K562 (cell line): Measurements from ENCODE around the gene OR51G2. TPM values are rescaled to one million over a fixed set of nuclear protein-coding genes. Genes with fewer than 3 reads are reported as not detected.

Experiments used
- ATAC-seq: fragments of 200-7000 bp; cut with Tn5 transposase; 3 replicates; pipeline ENCODE4 v1.9.1; 2020; ENCODE audit warnings: moderate library complexity
- BruUV-seq: library from RNA; stranded (reverse); fragments of 400-500 nt; replicated peaks from 2 replicates; lab custom pipeline; 2021; lab: Mats Ljungman, UMichigan
- CTCF ChIA-PET: fragments of 300-600 bp; formaldehyde crosslinking; extraction: SDS; loops from one replicate; lab custom pipeline; 2021; ENCODE audit warnings: low intra/inter-chr PET ratio; lab: Yijun Ruan, JAX
- POLR2A ChIA-PET: fragments of 300-600, 350-650 bp; sonication (Branson Sonifier 250); formaldehyde crosslinking; extraction: SDS; loops from one replicate; lab custom pipeline; 2021; ENCODE audit warnings: antibody characterized with exemption, inconsistent platforms; lab: Yijun Ruan, JAX
- DNase-seq, 4 experiments: peaks; one replicate each; pipeline versions ENCODE4 v3.0.0 to v3.0.0-alpha.2; 2011 to 2018; ENCODE audit warnings: low spot score in 3 of 4, mixed read lengths in 3 of 4; ENCODE audit errors: extremely low read depth in 1 of 4
- FAIRE-seq: peaks from 2 replicates; lab custom pipeline; 2011; peaks lifted over from hg19 to GRCh38; lab: Jason Lieb, UNC
- H2AFZ ChIP-seq: 2 replicates; pipeline ENCODE4 v1.6.0; 2011; ENCODE audit warnings: low read depth, low read length, control low read depth, inconsistent platforms
- H3K27ac ChIP-seq: fragments of 200-600 bp; 3 replicates; pipeline ENCODE4 v1.8.0; 2011; ENCODE audit warnings: low read depth, mild to moderate bottlenecking, control low read depth, inconsistent platforms, low read length, moderate library complexity, mixed read lengths; ENCODE audit errors: extremely low read depth
- H3K27me3 ChIP-seq, 2 experiments: fragments of 300-600 bp in 1 of 2; 2 replicates in 1 of 2; 3 replicates in 1 of 2; pipeline versions ENCODE4 v1.6.0 to v1.8.0; 2011; ENCODE audit warnings: inconsistent platforms in 2 of 2, low read length in 2 of 2, mild to moderate bottlenecking in 1 of 2, mixed read lengths in 1 of 2, moderate library complexity in 1 of 2; ENCODE audit not compliant: control insufficient read depth in 2 of 2, insufficient read depth in 2 of 2
- H3K36me3 ChIP-seq: fragments of 300-600 bp; 3 replicates; pipeline ENCODE4 v1.8.0; 2011; ENCODE audit warnings: mild to moderate bottlenecking, low read length, inconsistent platforms; ENCODE audit not compliant: control insufficient read depth, insufficient read depth
- H3K4me1 ChIP-seq, 2 experiments: fragments of 200-600 bp in 1 of 2; replicated peaks in 1 of 2; 2 replicates in 1 of 2; 3 replicates in 1 of 2; pipeline versions ENCODE4 v1.5.1 to v1.8.0; 2011; ENCODE audit warnings: inconsistent platforms in 2 of 2, low read length in 2 of 2, mild to moderate bottlenecking in 1 of 2, mixed read lengths in 1 of 2, moderate library complexity in 1 of 2; ENCODE audit not compliant: control insufficient read depth in 2 of 2, insufficient read depth in 2 of 2
- H3K4me2 ChIP-seq: 2 replicates; pipeline ENCODE4 v1.6.1; 2011; ENCODE audit warnings: low read length, control low read depth, inconsistent platforms, mixed read lengths; ENCODE audit not compliant: insufficient read depth
- H3K4me3 ChIP-seq: fragments of 200-600 bp; sonication (generic), shearing (Covaris generic); 2 replicates; pipeline ENCODE4 v1.5.1; 2016; ENCODE audit warnings: control low read depth, inconsistent platforms
- H3K79me2 ChIP-seq: fragments of 200-600 bp; 3 replicates; pipeline ENCODE4 v1.8.0; 2011; ENCODE audit warnings: low read length, inconsistent platforms; ENCODE audit not compliant: control insufficient read depth, insufficient read depth
- H3K9ac ChIP-seq, 2 experiments: 2 replicates each; pipeline versions ENCODE4 v1.6.0 to v1.6.1; 2011; ENCODE audit warnings: low read depth in 2 of 2, low read length in 2 of 2, control low read depth in 1 of 2, inconsistent platforms in 1 of 2, mild to moderate bottlenecking in 1 of 2, mixed read lengths in 1 of 2; ENCODE audit not compliant: insufficient read depth in 1 of 2
- H3K9me1 ChIP-seq: one replicate; pipeline ENCODE4 v1.6.0; 2011; ENCODE audit warnings: inconsistent platforms, mild to moderate bottlenecking, low read length, moderate library complexity; ENCODE audit not compliant: control insufficient read depth, insufficient read depth
- H3K9me3 ChIP-seq: replicated peaks from 2 replicates; pipeline ENCODE4 v1.5.1; 2011; ENCODE audit warnings: low read depth, low read length, inconsistent platforms; ENCODE audit not compliant: control insufficient read depth, insufficient read depth
- H4K20me1 ChIP-seq: replicated peaks from 2 replicates; pipeline ENCODE4 v1.6.1; 2011; ENCODE audit warnings: low read length, inconsistent platforms, mixed read lengths; ENCODE audit not compliant: control insufficient read depth, insufficient read depth
- CAMTA2 ChIP-seq: fragments of 250-450 bp; sonication (Bioruptor Pico); conservative IDR thresholded peaks from 2 replicates; pipeline ENCODE4 v1.5.1; 2022
- CCNT2 ChIP-seq: IDR thresholded peaks from 2 replicates; pipeline ENCODE4 v1.6.1; 2011; ENCODE audit warnings: borderline replicate concordance, low read depth, mild to moderate bottlenecking, moderate library complexity, mixed read lengths, low read length; ENCODE audit not compliant: insufficient read length; ENCODE audit errors: extremely low read depth
- HCFC1 ChIP-seq: IDR thresholded peaks from 2 replicates; pipeline ENCODE4 v1.6.1; 2012; ENCODE audit warnings: low read depth, low read length, improper control_type of control experiment
- PML ChIP-seq: IDR thresholded peaks from 2 replicates; pipeline ENCODE4 v1.6.1; 2012; ENCODE audit warnings: low read length, inconsistent platforms
- RBBP5 ChIP-seq: fragments of 200-600 bp; sonication (generic); IDR thresholded peaks from 2 replicates; pipeline ENCODE4 v1.6.1; 2012; ENCODE audit warnings: borderline replicate concordance, mild to moderate bottlenecking, low read length, control low read depth, inconsistent platforms; ENCODE audit not compliant: insufficient read depth, poor library complexity, severe bottlenecking
- in situ Hi-C: fragments of 300-500 bp; cut with MboI; formaldehyde crosslinking; loops from 4 replicates; pipeline ENCODE4 v1.15.0; 2018; ENCODE audit warnings: inconsistent platforms, mixed read lengths
- intact Hi-C: fragments of 100-400 bp; cut with micrococcal nuclease; formaldehyde crosslinking; loops from 2 replicates; pipeline ENCODE4 v1.14.2; 2022
- polyA plus RNA-seq, 8 experiments: library from polyadenylated mRNA; depleted of rRNA in 4 of 8; stranded (reverse) in 5 of 8; unstranded in 3 of 8; fragments of >200 nt; fragmentation: Nextera tagmentation in 2 of 8; fragmentation: Illumina TruSeq in 1 of 8; extraction: Ambion mirVana in 2 of 8; extraction: Trizol in 1 of 8; gene quantifications; 2 replicates each; pipeline versions ENCODE4 v1.2.1 to v1.2.3, GENCODE V29; 2011 to 2014; ENCODE audit warnings: inconsistent platforms in 1 of 8, missing spikeins in 1 of 8
- total RNA-seq, 7 experiments: library from RNA; depleted of rRNA in 6 of 7; stranded (reverse); fragments of >200 nt in 6 of 7; fragmentation: Illumina TruSeq in 2 of 7; extraction: Trizol in 2 of 7; gene quantifications; 2 replicates each; pipeline versions ENCODE4 v1.2.1 to v1.2.3, GENCODE V29; 2011 to 2021; ENCODE audit warnings: low replicate concordance in 1 of 7
- TF ChIP-seq, protein P1 (sequence below): fragments of 450-650 bp; IDR thresholded peaks from 2 replicates; pipeline ENCODE4 v1.7.1; 2018; ENCODE audit warnings: mild to moderate bottlenecking, low read depth; ENCODE audit not compliant: partially characterized antibody
- TF ChIP-seq, protein P2 (sequence below): fragments of 250-450 bp; sonication (Bioruptor Pico); IDR thresholded peaks from 2 replicates; pipeline ENCODE4 v1.4.0; 2020; ENCODE audit warnings: mild to moderate bottlenecking, moderate library complexity, borderline replicate concordance

OR51G2 gene
- total and polyA plus RNA-seq, 9 of the 15 experiments (the other 6 are each of a cell fraction or from before 2014, with no cell fraction given): not detected

DNA sequence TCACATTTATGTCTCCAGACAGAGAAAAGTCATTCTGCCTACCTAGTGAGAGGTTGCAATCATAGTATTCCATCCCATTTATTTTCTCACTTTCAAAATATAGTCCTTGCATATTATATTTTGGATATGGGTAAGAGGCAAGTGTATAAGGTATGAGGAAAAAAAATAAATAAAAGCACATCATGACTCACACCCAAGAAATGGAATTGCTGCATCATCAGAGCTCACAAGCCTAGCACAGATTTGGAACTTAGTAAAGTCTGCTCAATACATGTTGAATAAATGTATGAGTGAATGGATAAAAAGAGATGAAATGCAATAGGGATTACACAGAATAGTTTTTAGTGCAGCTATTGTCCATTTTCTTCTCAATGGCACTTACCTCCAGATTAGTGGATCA is 7.5 kb upstream of the OR51G2 start:
- Histone ChIP-seq H3K27me3 (peaks cover 2 to 9% of the 10 kb centered on the region in 2 experiments), H3K27ac (no peak overlapping the region), H3K9ac (no peak overlapping the region)
- no peak for TF ChIP-seq CAMTA2 (CRISPR knock-in tag)
- no peak for TF ChIP-seq PML
- TF ChIP-seq, protein P1, sequence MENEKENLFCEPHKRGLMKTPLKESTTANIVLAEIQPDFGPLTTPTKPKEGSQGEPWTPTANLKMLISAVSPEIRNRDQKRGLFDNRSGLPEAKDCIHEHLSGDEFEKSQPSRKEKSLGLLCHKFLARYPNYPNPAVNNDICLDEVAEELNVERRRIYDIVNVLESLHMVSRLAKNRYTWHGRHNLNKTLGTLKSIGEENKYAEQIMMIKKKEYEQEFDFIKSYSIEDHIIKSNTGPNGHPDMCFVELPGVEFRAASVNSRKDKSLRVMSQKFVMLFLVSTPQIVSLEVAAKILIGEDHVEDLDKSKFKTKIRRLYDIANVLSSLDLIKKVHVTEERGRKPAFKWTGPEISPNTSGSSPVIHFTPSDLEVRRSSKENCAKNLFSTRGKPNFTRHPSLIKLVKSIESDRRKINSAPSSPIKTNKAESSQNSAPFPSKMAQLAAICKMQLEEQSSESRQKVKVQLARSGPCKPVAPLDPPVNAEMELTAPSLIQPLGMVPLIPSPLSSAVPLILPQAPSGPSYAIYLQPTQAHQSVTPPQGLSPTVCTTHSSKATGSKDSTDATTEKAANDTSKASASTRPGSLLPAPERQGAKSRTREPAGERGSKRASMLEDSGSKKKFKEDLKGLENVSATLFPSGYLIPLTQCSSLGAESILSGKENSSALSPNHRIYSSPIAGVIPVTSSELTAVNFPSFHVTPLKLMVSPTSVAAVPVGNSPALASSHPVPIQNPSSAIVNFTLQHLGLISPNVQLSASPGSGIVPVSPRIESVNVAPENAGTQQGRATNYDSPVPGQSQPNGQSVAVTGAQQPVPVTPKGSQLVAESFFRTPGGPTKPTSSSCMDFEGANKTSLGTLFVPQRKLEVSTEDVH: no peak
- TF ChIP-seq RBBP5: no peak
- no peak for TF ChIP-seq CCNT2
- TF ChIP-seq, protein P2, sequence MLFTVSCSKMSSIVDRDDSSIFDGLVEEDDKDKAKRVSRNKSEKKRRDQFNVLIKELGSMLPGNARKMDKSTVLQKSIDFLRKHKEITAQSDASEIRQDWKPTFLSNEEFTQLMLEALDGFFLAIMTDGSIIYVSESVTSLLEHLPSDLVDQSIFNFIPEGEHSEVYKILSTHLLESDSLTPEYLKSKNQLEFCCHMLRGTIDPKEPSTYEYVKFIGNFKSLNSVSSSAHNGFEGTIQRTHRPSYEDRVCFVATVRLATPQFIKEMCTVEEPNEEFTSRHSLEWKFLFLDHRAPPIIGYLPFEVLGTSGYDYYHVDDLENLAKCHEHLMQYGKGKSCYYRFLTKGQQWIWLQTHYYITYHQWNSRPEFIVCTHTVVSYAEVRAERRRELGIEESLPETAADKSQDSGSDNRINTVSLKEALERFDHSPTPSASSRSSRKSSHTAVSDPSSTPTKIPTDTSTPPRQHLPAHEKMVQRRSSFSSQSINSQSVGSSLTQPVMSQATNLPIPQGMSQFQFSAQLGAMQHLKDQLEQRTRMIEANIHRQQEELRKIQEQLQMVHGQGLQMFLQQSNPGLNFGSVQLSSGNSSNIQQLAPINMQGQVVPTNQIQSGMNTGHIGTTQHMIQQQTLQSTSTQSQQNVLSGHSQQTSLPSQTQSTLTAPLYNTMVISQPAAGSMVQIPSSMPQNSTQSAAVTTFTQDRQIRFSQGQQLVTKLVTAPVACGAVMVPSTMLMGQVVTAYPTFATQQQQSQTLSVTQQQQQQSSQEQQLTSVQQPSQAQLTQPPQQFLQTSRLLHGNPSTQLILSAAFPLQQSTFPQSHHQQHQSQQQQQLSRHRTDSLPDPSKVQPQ (CRISPR knock-in tag): no peak
- TF ChIP-seq HCFC1: no peak
- TF ChIP-seq, all 486 proteins: peak for 0
- Histone ChIP-seq H3K4me1 (no peaks in the 10 kb centered on the region), H3K36me3 (no peaks in the 10 kb centered on the region), H2AFZ (no peak overlapping the region), H4K20me1 (no peaks in the 10 kb centered on the region), H3K9me1 (no peaks in the 10 kb centered on the region), H3K4me3 (no peak overlapping the region), H3K4me2 (no peak overlapping the region), H3K79me2 (no peaks in the 10 kb centered on the region), H3K9me3 (no peaks in the 10 kb centered on the region)
- BruUV-seq: no TSS peak
- FAIRE-seq (no peak), ATAC-seq (no peak), DNase-seq (no peak)
- intact Hi-C loops (loop anchor here (10.0 kb wide), 1 partner anchor 292 kb away; the partner anchor contains the start of gene OR51D1), in situ Hi-C loops (no loop called here)
- ChIA-PET CTCF (no interaction called here), POLR2A (interaction anchor here (0.6 to 1.2 kb wide), 2 partner anchors 14 to 161 kb away, joined by 3 to 5 read pairs; no protein-coding TSS in a partner anchor)
